GM21825 (cell line): ENCODE measurements around the gene GCNA.
"Not testable (repeated sequence)": the region's sequence is repeated elsewhere in the genome, so short reads cannot be mapped to it uniquely, and the experiment has no call there.

ENCODE experiments used
- ATAC-seq: cut with Tn5 transposase; IDR thresholded peaks from one replicate; pipeline ENCODE4 v1.9.1; 2021; ENCODE audit warnings: mild to moderate bottlenecking, moderate library complexity; ENCODE audit not compliant: unreplicated experiment

The GCNA gene

DNA sequence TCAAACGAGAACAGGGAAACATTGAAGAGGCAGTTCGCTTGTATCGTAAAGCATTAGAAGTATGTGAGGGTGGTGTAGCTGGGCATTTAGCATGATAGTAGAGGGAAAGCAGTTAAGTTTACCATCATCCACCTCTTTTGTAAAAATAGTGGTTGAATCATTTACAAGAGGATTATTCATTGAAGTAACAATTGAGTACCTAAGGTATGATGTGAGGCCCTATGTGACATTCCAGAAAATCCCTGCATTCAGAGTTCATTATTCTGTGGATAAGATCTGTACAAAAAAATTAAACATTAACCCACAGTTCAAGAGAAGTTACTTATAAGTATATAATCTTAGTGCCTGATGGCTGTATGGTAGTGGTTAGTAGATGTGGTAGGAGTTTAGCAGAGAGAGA is 22.2 kb upstream of the GCNA start:
- no peak for ATAC-seq

DNA sequence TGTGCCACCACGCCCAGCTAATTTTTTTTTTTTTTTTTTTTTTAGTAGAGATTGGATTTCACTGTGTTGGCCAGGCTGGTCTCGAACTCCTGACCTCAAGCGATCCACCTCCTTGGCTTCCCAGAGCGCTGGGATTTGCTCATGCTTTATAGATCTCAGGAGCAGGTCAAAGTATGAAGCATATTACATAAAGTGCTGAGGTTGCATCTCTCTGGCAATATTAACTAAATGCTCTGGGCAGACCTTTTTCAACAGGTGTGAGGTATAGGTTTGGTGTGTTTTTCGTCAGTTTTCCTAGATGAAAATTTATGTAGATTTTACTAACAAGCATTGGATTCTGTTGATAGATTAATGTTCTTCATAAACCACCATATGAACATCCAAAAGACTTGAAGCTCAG is 19.3 kb upstream of the GCNA start:
- no peak for ATAC-seq

DNA sequence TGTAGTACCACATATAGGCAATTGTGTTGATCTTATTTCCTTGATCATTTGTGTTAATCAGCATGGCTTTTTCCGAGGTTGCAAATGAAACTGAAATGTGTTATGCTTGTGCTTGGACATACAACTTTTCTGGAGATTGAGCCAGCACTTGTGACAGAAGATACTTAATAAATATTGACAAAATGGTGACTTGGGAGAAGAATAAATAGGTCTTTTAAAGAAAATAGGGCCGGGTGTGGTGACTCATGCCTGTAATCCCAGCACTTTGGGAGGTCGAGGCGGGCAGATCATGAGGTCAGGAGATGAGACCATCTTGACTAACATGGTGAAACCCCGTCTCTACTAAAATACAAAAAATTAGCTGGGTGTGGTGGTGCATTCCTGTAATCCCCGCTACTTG is 18.5 kb upstream of the GCNA start:
- ATAC-seq = not testable (repeated sequence)

DNA sequence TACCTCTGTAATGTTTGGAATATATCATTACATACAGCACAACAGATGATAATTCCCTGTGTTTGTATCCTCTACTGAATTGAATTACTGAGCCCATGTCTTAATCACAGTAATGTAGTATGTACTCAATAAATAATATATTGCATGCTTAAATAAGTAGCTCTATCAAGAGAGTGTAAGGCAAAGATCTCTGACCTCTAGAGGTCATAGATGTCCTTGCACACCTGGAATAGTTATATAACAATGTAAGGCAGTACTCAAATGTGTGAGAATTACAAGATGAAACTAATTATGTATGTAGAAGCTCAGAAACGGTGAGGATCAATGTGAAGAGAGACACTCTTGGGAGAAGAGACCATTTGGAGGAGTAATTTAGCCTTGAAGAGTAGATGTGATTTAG is 14.3 kb upstream of the GCNA start:
- no peak for ATAC-seq

DNA sequence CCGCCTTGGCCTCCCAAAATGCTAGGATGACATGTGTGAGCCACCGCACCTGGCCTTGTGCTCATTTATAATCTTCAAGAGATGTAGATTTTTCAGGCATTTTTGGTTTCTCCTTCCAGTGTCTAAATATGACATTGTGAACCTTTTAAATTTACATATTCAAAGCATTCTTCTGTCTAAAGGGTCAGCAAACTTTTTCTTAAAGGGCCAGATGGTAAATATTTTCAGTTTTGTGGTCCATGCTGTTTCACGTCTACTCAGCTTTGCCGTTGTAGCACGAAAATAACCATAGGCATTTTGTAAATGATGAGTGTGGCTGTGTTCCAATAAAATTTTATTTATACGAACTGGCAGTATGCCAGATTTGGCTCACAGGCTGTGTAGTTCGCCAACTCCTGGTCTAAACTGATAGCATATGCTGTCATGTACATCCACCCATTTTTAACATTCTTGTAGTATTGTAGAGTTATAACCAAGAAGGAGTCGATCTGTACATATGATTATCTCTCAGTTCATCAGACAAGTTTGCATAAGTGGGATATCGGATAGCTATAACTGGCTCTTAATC is 12.7 kb upstream of the GCNA start:
- no peak for ATAC-seq

DNA sequence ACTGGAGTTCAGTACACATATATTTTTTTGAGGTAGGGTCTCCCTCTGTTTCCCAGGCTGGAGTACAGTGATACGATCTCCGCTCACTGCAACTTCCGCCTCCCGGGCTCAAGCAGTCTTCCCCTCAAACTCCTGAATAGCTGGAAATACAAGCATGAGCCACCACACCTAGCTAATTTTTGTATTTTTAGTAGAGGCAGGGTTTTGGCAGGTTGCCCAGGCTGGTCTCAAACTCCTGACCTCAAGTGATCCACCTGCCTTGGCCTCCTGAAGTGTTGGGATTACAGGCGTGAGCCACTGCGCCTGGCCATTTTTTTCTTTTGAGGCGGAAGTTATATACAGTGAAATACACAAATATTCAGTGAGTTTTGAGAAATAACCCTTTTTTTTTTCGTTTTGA is 6.8 kb upstream of the GCNA start:
- ATAC-seq = not testable (repeated sequence)

DNA sequence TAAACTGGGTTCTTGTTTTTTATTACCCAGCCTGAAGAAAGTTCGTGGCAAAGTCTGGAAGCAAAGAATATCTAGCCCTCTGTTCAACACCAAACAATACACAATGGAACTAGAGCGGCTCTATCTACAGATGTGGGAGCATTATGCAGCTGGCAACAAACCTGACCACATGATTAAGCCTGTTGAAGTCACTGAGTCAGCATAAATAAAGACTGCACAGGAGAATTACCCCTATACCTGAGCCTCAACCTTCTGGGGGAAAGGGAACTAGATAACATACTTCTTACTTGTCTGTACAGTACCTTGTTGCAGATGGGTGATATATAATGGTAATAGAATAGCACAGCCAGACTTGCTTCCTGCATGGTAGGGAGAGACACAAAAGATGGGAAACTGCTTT is 4.6 kb upstream of the GCNA start:
- no peak for ATAC-seq

DNA sequence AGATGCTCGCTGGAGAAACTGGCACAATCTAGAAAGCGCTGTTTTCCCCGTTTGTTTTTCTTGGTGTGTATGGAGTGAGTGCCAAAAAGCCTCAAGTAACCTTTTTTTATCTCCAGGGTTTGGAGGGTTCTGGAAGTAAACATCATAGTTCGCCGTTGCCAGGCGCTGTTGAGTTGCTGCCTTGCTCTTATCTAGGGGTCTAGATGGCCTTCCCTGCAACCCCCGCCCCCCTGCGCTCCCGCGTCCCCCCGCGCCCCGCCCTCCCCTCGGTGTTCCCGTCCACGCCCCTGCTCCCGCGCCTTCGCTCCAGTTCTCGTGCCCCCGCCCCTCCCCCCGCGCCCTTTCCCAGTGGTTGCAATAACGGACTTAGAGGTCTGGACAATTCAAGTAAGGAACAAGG is 555 bp upstream of the GCNA start:
- no peak for ATAC-seq

DNA sequence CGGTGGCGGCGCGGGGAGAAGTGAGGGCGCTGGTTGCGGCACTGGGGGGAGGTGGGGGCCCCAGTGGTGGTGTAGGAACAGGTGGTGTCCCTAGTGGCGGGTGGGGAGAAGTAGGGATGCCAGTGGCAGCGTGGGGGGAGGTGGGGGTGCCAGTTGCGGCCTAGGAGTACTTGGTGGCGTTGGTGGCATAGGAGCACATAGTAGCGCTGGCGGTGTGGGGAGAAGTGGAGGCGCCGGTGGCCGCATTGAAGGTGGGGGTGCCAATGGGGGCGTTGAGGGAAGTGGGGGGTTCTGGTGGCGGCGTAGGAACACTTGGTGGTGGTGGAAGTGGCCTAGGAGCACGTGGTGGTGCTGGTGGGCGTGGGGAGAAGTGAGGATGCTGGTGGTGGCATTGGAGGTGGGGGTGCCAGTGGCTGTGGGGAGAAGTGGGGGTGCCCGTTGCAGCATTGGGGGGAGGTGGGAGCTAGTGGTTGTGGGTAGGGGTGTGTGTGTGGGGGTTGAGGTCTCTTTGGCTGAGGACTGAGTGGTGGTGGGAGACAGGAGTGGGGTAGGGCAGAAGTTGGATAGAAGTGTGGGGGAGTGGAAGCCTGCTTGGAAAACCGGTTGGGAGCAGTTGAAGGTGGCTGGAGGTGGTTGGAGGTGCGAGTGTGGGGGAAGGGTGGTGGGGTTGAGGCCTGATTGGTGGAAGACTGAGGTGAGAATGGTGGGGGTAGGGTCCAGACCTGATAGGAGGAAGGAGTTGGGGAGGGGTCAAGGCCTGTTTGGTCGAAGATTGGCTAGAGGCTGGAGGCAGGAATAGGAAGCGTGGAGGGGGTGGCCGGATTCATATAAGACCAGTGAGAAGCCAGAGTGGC is 1.1 kb downstream of the GCNA start:
- no peak for ATAC-seq

DNA sequence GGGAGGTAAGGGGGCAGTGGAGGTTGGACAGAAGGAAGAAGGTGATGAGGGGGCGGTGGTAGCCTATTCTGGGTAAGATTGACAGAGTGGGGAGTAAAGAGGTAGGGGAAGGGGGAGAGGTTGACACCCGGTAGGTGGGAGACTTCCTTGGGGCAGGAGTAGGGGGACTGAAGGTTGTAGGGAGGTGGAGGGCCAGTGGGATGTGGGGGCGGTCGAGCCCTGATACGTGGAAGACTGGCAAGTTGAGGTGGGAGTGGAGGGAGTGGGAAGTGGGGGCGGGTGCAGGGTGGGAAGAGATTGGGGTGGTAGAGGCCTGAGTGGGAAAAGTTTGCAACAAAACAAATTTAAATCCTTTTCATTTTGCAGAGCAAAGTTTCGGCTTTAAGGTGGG is 1.7 kb downstream of the GCNA start:
- no peak for ATAC-seq

DNA sequence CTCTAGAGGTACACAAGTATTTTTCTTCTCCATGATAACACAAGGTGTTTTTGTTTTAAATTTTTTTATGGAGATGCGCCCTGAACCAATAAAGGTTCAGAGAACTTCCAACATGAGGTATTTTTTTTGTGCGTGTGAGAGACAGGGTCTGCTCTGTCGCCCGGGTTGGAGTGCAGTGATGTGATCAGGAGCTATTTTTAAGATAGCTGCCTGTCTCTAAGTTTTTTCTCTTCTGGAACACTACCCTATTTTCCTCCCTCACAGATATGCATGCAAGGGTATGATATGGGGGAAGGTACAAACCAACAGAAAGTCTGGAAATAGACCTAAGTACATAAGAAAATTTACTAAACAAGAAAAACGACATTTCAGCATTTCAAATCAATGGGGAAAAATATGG is 3.0 kb downstream of the GCNA start:
- ATAC-seq = no peak

DNA sequence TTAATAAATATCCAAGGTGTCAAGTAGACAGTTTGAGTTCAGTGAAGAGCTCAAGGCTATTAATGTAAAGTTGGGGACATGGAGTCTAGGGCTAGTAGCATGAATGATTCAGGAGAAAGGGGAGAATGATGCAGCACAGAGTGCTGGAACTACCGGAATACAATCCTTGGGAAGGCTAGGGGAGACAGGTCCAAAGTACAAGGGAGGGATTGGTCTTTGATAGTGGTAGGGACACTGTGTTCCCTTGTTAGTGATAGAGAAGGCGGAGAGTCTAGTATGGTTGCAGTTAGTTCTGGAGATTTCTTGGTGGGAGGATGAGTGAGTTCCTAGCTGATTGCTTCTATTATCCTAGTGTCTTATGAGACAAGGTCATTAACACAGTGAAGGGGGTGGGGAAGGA is 8.7 kb downstream of the GCNA start:
- no peak for ATAC-seq

DNA sequence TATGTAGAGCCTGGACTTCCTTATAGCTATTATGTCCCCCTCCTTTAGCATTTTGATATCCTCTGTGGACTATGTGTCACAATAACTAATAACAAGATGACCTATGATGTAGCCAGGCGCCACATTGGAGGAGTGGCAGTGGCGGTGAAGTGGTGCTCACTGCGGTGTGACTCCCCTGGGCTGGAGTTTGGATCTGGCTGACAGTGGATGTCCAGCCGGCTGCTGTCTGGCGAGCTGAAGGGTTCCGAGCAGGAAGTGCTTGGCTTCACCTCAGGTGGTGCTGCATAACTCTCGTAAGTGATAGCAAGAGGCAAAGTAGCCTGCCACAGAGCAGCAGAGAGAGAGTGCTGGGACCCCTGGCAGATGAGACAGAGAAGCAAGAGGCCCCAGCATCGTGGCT is 15.0 kb downstream of the GCNA start:
- ATAC-seq = not testable (repeated sequence)

DNA sequence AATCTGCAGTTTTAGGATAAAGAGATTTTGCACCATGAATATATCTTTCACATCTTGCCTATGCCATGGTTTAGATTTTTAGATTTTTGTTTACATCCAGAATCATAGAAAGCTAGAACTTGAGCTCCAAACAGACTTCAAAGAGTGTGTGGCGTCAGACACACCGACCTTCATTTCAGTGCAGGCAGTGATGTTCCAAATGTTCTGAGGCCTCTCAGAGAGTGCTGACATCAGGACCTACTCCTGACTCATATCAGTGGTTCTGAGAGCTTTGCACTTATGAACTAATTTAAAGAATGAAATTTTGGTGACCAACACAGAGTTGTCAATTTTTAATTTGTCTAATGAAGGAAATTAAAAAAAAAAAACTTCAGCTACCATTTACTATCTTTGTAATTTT is 21.7 kb downstream of the GCNA start:
- ATAC-seq = no peak

DNA sequence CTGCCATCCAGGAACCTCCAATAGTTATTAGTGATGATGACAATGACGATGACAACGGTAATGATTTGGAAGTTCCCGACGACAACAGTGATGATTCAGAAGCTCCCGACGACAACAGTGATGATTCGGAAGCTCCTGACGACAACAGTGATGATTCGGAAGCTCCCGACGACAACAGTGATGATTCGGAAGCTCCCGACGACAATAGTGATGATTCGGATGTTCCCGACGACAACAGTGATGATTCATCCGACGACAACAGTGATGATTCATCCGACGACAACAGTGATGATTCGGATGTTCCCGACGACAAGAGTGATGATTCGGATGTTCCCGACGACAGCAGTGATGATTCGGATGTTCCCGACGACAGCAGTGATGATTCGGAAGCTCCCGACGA is 25.4 kb downstream of the GCNA start:
- ATAC-seq = no peak

DNA sequence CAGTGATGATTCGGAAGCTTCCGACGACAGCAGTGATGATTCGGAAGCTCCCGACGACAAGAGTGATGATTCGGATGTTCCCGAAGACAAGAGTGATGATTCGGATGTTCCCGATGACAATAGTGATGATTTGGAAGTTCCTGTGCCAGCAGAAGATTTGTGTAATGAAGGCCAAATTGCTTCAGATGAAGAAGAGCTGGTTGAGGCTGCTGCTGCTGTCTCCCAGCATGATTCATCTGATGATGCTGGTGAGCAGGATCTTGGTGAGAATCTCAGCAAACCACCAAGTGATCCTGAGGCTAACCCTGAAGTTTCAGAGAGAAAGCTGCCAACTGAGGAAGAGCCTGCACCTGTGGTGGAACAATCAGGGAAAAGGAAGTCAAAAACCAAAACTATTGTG is 25.9 kb downstream of the GCNA start:
- ATAC-seq = no peak

DNA sequence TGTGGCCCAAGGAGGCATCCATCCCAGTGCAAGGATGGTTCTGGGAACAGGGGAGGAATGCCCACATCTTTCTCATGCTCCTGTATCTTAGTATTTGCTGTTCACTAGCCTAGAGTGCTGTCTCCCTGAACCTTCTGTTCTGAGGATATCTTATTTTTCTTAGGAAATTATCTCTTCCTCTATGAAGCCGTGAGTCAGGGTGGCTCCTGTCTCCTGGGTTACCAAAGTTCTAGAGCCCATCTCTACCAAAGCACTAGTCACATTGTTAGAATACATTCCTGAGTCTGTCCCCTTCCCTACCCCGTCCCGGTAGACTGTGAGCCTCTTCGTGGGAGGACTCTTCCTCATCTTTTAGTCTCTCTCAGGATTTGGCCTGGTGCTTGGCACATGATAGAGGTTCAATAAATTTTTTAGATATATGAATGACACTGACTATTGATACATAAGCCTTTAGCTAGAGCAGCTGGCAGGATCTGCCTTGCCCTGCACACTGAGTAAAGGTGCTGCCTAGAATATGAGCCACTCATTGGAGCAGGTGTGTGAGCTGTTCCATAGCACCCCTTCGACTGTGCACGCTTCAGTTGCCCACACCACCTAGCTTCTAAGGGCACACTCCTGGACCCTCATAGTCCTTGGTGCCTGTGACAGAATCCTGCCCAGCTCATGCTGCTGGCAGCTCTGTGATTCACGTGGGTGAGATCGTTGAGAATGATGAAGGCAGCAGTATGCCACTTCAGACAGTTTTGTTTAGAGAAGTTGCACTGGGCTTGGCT is 26.7 kb downstream of the GCNA start:
- ATAC-seq = no peak

DNA sequence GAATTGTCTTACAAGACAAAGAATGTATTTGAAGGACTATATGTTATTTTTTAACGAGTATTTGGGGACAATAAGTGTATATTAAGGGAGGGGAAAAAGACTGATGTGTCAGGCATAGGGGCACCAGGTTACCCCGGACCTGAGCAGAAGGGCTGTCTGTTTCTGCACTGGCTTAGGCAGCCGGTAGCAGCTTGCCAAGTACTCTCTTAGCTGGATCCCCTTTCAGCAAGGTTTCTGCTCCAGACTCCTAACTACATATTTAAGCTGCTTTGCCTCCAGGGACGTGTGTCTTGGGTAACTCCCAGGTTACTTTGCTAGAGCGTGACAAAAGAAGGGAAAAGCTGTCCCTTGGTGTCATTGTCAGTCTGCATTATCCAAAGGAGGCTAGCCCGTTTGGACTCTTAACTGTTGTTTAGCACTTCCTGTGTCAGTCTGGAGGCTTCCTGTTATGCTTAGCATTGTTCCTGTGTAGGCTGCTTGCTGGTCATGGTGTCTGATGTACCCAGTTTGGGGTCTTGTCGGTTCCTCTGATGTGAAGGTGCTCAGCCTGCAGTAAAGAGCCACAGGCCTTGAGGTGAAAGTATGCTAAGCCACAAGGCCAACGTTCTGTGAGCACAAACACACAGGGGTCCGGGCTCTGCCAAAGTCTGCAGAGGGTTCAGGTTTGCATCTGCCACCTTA is 28.4 kb downstream of the GCNA start:
- no peak for ATAC-seq

DNA sequence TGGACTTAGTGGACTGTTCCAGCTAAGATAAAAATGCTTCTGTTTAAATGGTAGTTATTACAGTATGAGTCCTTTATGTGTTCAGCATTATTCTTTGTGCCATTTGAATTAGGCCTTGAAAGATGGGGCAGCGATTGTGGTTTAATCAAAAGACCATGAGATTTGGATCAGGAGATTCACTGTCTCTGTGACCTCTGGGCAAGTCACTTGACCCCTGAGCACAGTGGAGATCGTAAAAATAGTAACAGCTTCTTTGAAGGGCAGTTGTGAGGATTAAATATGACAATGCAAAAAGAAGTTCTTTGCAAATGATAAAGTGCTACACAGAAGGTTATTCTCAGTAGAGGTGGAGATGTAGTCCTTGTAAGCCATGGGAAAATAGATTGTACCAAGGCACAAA is 29.3 kb downstream of the GCNA start:
- ATAC-seq = no peak

DNA sequence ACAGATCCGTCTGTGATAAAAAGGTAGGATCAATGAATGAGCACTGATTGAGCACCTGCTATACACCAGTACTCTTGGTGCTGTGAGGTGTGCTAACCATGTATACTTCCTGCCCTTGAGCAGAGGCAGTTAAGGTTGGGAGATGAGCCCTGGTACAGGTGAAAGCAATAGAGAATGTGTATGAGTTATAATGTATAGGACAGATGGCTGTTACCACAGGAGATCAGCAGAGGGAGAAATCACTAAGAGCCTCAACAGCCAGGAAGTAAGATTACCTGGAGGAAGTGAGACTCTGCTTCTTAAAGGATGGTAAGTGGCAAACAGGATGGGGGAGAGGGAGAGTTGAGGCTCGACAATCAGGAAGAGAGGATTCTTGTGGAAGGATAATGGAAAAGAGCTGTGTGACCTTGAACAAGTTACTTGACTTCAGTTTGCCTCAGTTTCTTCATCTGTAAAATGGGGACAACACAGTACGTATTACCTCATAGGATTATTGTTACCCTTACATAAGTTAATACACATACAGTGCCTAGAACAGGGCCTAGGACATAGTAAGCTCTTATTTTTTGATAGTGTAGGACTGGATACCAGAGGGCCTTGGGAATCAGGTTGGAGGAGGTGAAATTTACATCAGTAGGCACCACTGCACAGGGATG is 31.0 kb downstream of the GCNA start:
- no peak for ATAC-seq

DNA sequence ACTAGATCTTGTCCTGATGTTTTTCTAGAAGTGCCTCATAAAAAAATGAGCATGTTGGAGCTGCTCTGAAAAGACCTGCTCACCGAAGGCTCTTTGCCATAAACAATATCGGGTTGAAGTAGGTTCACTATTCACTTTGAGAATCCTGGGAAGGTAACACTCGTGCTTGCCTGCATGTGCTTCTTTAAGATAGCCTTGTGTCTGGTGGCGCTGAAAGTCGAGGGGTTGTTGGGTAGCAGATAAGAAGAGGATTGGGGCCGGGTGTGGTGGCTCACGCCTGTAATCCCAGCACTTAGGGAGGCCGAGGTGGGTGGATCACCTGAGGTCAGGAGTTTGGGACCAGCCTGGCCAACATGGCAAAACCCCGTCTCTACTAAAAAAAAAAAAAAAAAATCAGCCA is 33.5 kb downstream of the GCNA start:
- not testable (repeated sequence) for ATAC-seq
